Stimulated activated CD4-positive, alpha-beta T cell treated with anti-CD3 and anti-CD28 coated beads, Interleukin-12 subunit alpha, Interleukin-12 subunit beta, amount 100 ng/mL, for 24 hours (primary cell): ENCODE measurements around the gene LRIG1.

Source experiments
- DNase-seq, 2 experiments: peaks; one replicate each; pipeline ENCODE4 v3.0.0-alpha.2; 2020; ENCODE audit warnings: low read depth in 2 of 2

LRIG1 gene

GRCh38 chr3:66443118-66443803 is 57.6 kb downstream of the LRIG1 start:
- no peak for DNase-seq

DNA sequence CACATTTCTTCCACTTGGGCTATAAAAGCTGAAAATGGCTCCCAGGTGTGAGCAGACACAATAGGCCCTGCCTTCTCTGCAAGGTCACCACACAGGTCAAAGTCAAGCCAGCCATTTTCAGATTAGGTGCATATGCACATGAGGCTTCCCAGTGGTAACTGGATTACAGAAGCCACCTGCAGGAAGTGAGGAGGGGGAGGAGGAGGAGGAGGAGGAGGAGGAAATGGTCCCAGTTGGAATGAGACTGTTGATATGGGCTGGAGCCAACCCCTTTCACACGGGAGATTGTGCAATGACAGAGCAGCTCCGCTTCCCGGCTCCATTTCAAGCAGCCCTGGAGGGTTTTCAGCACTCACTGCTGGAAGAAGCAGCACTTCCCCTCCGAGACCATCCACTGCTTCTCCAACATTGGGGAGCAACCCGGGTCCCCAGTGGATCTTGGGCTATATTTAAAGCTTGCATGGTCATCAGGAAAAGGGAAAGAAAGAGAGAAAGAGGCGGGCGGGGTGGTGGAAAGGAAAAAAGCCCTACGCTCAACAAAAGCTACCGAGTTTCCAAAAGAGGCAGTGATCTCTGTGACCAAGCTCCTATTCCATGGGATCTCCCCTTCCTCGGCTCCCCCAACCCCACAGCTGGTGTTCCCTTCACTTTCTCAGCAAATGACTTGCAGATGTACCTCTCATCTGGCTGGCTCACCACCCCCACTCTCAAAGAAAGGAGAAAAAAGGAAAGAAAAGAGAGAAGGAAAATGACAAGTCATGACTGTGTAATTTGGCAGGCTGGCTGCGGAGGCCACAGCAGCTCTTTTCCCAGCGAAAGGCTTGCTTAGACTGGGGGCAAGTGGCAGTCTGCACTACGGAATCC is 58.3 kb downstream of the LRIG1 start:
- DNase-seq: no peak

- DNase-seq: no peak
These were observed 59.1 kb downstream of the LRIG1 start for GRCh38 chr3:66441692-66442091.

DNA sequence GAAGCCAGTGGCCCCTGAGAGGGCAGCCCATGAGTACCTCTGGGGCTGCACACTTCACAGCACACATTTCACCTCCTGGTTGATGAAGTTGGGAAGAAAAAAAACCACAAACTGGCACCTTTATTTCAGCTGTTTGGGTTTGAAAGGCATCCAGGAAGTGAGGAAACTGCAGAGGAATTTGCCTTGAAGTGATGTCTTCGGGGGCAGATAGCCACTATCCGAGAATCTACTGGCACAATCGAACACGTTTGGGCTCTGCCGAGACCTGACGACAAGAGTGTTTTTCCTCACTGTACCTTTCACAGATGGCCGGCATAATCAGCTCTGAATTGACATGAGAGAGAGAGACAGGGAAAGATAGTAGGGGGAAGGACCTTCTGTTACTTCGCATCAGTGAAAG is 59.7 kb downstream of the LRIG1 start:
- no peak for DNase-seq

DNA sequence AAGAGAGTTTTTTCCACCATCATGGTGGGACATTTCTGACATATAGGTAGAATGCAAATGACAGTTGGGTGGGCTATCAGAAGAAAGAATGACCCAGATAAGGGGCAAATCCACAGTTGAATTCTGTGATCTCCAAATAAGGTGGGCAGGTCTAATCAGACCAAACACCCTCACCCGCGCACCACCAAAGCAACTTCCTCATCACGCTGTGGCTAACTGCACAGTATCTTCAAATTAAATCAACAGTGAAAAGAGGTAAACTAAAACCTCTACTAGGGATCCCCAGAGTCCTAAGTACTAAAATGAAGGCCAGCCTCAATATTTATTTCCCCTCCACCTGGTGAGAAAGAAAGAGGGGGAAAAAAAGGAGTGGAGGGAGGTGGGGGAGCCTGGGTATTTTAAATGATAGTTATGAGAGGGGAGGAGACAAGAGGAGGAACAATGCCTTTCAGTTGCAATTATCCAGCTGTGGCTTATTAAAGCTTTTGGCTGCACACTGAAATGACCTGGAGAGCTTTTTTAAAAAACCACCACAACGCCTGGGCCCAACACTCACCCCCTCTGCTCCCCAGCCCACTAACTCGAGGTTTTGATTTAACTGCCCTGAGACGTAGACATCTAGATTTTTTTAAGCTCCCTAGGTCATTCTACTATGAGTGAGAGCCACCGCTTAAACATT is 61.0 kb downstream of the LRIG1 start:
- DNase-seq: no peak

DNA sequence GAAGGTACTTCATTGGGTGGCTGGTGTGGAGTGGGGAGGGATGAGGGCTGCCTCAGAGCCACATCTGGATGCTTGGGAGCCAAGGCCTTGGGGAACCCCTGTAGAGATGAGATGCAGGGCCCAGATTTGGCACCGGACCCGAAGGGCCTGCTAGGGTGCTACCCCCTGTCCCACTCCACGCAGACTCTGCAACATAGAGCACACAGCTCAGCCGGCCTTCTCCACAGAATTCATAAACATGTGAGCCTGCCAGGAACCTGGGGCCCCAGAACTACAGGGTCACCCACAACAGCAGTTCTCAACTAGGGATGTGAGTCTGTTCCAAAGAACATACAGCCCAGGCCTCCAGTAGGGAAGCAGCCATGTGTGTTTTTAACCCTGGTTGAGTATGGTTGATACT is 62.8 kb downstream of the LRIG1 start:
- DNase-seq: no peak

- no peak for DNase-seq
These were observed 63.4 kb downstream of the LRIG1 start for GRCh38 chr3:66437341-66437929.

- DNase-seq: no peak
These were observed 64.8 kb downstream of the LRIG1 start for GRCh38 chr3:66435989-66436388.

GRCh38 chr3:66434726-66435125 is 66.1 kb downstream of the LRIG1 start:
- DNase-seq: no peak

- DNase-seq: no peak
These were observed 67.4 kb downstream of the LRIG1 start for GRCh38 chr3:66433522-66433782.

GRCh38 chr3:66432767-66433521 is 67.9 kb downstream of the LRIG1 start:
- DNase-seq: no peak

DNA sequence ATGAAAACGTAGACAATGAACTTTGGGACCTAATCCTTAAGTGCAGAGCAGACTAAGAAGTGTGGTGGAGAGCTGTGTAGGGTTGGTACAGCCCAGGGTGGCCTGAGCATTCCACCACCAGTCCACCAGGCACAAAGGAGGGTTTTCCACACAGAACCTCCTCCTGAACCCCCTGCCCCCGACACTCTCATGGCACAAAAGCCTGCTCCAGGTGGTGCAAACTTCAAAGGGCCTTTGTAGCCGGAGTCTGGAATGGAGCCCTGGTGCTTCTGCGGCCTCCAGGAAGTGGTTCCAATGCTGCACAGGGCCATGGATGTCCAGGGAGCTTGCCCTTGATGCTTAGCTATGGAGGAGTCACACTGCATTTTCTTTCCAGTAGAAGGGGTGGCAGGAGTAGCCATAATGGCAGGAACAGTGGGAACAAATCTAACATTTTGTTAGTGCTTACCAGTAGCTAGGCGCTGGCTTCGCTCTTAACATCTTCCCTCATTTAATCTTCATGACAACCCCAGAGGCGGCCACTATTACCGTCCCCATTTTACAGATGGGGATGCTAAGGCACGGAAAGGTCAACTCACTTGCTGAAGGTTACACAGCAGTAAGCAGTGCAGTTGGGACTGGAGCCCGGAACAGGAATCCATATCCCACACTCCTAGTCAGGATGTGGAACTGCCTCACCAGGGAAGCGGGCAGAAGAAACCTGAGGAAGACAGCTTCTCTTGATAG is 68.6 kb downstream of the LRIG1 start:
- DNase-seq: no peak

GRCh38 chr3:66431494-66431893 is 69.3 kb downstream of the LRIG1 start:
- DNase-seq: no peak

GRCh38 chr3:66430876-66431275 is 69.9 kb downstream of the LRIG1 start:
- no peak for DNase-seq

- DNase-seq: no peak
These were observed 72.1 kb downstream of the LRIG1 start for GRCh38 chr3:66428733-66429132.

GRCh38 chr3:66427951-66428474 is 72.8 kb downstream of the LRIG1 start:
- DNase-seq: no peak

GRCh38 chr3:66427352-66427751 is 73.5 kb downstream of the LRIG1 start:
- DNase-seq: no peak

GRCh38 chr3:66426135-66426534 is 74.7 kb downstream of the LRIG1 start:
- no peak for DNase-seq

GRCh38 chr3:66425576-66426114 is 75.2 kb downstream of the LRIG1 start:
- DNase-seq: no peak

- no peak for DNase-seq
These were observed 75.8 kb downstream of the LRIG1 start for GRCh38 chr3:66425032-66425431.

DNA sequence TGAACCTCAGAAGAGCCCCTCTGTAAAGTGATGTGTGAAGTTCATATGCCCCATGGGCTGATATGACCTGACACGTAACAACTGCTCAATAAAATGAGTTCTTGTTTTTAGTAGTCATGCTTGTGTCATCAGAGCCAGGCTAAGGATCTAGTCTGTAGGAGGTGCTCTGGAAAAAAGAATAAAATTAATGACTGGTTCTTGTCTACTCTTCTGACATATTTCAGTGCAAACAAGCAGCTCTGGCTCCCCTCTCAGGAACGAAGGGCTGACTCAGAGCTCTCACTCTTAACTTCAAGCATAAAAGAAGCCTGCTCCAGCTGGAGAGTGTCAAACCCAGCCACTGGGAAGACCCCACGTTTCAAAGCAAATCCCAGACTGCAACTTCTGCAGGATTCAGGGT is 77.0 kb downstream of the LRIG1 start:
- DNase-seq: no peak
